Stimulated activated CD8-positive, alpha-beta memory T cell treated with anti-CD3 and anti-CD28 coated beads, Interleukin-15, amount 100 ng/mL, for 24 hours (primary cell): ENCODE data around the gene PPP2R2C.

Source experiments
- DNase-seq: peaks from one replicate; pipeline ENCODE4 v3.0.0-alpha.2; 2020; ENCODE audit warnings: low read depth

PPP2R2C gene

DNA sequence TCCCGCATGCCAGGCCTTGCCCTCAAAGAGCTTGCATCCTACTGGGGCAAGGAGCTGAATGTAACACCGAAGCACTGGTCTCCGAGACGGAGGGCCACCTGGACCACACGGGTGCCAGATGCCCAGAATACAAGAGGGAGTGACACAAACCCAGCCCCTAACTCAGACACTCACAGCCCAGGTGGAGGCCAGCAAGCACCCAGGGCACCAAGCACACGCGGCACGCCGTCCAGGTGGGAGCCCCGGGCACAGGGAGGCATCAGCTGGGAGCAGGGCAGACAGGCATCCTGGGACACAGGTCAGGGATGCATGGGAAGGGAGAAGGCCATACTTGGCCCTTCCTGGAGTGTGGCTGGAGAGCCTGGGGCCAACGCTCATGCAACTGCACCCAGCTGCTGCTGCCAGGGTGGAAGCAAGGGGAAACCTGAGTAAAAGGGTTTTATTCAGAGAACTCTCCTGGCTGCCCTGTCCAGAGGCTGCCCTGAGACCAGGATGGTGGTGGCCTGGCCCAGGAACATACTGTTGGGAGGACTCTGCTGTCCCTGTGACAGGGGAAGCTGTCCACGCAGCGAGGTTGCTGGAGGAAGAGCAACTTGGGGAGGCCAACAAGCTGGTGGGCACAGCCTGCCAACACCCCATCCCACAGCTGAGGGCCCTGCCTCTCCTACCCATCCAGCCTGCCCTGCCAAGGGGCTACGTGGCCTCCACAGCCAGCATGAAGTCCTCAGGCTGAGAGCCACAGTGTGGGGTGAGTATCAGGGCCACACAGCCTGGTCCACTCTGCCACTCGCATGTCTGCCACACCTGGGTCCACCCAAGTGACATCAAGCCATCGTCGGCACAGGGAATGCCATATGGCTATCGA lies 22.2 kb upstream of the PPP2R2C start:
- DNase-seq: no peak

DNA sequence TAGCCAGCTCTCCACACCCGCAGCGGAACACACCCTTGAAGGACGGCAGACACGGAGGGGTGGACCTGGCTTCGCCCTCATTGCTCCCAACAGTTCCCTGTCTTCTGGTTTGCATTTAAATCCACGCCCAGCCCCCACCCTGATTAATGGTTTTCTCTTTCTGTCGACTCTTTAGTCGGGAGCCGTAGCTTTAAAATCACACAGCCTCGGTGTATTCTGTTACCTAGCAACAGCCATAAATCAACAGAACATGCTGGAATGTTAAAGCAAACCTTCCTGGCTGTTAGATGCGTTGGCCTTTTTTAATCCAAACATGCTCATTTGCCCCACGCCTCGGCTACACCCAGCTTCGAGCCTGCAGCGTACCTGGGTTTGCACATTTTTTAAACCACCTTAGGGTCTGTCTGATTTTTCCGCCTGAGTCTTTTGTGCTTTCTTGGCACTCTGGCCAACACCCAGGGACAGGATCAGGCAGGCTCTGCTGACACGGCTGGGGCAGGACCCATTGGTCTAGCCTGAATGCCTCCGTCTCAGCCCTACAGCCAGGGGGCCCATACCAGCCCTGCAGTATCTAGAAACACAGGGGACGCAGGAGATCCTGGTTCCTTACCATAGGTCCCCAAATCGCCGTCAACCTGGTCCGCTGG lies 21.4 kb upstream of the PPP2R2C start:
- DNase-seq: no peak

DNA sequence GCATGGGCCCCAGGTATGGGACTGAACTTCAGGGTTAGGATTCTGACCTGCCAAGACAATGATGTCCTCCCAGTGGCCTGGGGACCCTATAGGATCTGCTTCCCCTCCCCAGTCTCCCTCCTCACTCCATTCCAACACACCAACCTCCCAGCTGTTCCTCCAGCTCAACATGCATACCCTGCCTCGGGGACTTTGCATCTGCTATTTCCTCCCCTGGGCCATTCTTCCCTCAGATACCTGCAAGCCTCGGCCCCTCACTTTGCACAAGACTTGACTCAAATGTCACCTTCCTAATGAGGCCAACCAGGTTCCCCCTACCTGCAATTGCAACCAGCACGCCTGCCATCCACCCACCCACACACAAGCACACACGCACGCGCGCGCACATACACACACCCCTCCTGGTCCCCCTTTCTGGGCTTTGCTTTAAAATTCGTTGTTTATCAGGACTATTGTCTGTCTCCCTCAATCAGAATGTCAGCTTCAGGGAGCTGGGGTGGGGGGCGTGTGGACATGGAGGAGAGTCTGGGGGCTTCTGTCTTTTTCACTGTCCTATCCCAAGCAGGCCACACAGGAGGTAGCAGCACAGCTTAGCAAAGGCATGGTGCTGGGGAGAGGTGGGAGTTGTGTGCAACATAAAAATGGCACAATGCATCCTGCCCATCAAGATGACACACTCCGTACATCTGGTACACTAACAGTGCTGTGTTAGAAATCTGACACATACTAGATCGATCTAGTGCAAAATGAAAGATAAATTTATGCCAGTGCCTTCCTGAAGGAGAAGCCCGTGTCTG lies 20.6 kb upstream of the PPP2R2C start:
- no peak for DNase-seq

DNA sequence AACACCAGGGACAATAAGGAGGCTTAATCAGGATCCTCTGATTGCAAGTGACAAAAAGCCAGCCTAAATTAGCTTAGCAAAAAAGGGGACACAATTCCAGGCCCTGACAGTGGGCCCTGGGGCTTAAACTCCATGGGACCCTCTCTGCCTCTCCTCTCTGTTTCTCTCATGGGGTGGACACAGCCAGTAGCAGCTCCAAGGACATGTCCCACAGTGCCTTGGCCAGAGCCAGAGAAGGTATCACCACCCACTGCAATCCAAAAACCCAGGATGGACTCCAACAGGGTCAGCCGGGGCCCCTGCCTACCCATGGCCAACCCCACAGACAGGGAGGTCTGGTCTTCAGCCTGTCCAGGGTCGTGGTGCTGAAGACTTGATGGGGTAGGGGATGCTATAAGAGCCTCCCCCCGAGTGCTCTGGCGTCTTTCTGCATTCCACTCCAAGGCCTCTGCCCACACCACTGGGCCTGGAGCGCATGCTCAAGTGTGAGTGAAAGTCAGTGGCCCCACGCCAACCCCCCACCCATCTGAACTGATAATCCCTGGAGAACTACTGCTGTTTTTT lies 19.7 kb upstream of the PPP2R2C start:
- DNase-seq: no peak

DNA sequence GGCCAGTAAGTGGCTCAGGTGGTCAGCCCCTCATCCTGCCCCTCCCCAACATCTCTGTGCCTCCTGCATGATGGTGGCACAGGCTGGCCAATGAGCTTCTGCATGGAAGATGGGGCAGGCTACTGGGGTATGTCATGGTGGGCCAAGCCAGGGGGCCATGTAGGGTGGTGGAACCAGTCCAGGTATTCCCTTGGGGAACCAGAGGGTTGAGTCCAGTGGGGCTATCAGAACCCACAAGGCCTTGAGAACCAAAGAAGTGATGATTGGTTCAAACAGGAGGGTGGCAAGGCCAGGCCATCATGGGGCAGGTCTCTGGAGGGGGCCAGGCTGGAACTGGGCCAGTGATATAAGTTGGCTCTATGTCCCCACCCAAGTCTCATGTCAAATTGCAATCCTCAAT lies 18.8 kb upstream of the PPP2R2C start:
- DNase-seq: no peak

DNA sequence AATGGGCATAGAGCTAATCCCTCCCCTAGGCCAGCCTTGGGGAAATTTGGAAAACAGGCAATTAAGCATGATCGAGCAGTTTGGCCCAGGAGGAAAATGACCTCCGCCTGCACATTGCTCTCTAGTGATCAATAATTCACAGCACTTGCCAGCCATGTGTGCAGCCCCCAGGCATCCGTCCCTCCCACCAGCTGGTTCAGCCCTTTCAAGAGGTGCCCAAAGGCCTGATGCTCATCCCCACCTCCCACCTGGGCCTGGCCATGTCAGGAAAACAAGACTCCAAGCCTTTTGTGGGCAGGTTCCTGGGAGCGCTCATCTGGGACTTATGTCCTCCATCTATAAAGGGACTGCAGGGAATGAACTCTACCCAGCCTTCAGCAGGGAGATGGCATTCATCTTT lies 17.5 kb upstream of the PPP2R2C start:
- DNase-seq: no peak

DNA sequence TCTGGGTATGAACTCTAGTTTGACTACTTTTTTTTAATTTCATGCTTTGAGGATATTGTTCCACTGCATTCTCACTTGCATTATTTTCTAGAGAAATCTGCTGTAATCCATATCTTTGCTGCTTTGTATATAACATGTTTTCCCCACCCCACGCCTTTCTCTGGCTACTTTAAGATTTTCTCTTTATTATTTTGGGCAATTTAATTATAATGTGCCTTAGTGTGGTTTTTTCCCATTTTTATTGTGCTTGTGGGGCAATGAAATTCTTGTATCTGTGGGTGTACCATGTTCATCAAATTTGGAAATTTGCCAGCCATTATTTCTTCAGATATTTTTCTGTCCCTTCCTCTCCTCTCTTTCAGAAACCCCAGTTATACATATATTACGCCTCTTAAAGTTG lies 15.1 kb upstream of the PPP2R2C start:
- no peak for DNase-seq

DNA sequence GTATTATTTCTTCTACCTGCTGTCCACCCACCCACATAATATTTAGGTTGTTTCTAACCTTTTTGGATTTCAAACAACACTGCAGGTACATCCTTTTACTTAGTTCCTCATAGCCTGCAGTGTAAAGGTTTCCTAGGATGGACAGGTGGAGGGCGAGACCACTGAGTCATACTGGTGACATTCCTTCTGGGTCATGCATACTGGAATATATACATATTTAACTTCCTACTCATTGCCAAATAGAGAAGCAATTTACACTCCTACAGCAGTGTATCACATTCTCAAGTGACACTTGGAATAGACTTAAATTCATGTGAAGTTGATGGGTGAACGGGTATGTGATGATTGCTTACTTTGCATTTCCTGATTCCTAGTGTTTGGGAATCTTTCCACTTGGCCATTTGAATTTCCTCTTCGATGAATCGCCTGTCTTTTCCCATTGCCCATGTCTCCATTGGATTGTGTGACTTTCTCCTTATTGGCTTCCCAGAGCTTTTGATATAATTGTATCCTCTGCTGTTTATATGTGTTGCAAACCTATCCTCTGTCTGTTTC lies 8.2 kb upstream of the PPP2R2C start:
- DNase-seq: no peak

DNA sequence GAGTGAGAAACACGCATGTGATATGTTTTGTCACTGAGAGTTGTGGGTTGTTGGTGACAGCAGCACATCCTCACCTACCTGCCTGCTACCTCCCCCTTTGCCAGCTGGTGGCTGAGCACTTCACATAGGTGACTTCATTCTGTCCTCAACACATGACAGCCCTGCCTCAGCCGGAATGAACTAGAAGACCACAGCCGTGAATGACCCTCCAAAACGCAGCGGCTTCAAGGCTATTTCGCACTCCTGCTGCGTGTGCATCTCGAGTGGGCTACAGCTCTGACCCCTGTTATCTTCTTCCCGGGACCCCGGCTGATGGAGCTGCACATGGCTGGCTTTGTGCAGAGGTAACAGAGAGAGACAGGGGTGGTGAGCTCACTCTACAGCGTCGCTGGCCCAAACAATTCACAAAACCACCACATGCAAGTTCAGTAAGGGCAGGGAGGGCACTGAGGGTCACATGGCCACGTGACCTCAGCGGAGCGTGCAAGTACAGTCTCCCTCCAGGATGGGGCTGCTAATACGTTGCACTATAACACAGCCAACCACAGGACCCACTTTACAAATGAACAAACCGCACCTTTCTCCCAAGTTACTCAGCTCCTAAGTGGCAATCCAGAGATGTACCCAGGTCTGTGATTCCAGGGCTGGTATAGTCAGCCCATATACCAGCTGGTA lies 6.3 kb upstream of the PPP2R2C start:
- no peak for DNase-seq

DNA sequence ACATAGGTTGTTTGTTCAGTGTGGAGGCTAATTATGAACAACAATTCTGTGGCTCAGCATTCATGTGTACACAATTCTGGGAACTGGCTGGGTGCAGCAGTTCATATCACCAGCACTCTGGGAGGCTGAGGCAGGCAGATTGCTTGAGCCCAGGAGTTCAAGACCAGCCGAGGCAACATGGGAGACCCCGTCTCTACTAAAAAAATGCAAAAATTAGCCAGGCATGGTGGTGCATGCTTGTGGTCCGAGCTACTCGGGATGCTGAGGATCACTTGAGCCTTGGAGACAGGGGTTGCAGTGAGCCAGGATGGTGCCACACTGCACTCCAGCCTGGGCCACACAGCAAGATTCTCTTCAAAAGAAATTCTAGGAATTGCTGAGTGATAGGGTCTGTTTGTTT lies 4.5 kb upstream of the PPP2R2C start:
- DNase-seq: no peak

DNA sequence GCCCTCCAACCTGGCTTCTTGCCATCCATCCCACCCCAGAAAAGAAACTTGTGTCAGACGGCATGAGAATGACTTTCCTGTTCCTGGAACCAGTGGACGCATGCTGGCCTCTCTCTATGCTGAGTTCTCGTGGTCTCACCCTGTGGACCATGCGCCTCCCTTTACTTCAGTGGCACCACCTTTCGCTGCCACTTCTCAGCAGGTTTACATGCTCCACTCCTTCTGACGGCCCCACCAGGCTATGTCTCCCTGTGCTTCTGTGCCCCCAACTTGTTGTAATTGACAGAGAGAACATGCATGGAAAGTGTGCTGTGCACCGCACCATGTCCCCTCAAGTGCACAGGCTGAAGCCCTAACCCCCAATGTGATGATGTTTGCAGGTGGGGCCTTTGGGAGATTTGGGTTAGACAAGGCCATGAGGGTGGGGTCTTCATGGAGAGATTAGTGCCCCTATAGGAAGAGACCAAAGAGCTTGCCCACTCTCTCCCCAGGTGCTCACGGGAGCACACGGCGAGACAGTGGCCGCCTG lies 3.1 kb upstream of the PPP2R2C start:
- no peak for DNase-seq

DNA sequence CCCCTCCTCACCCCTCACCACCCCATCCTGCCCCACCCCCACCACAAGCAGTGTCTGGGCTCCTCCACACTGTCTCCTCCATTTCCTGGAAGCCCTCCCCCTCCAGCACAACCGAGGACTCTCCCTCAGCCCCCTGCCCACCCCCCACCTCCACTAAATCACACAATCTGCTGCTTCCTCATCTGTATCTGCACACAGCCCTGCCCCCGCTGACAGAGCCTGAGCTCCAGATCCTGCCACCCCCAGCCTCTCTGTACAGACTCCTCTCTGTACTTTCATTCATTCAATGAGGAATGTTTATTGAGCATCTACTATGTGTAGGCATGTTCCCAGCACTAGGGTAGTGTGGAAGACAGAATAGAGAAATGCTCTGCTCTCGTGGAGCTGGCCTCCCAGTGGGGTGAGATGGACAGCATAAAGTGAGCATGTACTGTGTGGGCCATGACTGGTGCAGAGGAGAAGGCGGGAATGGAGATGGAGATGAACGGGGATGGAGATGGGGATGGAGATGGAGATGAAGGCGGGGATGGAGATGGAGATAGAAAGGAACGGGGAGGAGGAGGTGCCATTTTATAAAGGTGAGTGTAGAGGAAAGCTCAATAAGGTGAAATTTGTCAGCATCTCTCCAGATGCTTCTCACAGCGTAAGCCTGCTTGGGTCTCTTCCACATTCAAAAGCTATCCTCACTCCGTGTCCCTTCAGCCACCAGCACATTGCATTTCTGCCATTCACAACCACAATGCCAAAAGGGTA lies 2.5 kb upstream of the PPP2R2C start:
- no peak for DNase-seq

DNA sequence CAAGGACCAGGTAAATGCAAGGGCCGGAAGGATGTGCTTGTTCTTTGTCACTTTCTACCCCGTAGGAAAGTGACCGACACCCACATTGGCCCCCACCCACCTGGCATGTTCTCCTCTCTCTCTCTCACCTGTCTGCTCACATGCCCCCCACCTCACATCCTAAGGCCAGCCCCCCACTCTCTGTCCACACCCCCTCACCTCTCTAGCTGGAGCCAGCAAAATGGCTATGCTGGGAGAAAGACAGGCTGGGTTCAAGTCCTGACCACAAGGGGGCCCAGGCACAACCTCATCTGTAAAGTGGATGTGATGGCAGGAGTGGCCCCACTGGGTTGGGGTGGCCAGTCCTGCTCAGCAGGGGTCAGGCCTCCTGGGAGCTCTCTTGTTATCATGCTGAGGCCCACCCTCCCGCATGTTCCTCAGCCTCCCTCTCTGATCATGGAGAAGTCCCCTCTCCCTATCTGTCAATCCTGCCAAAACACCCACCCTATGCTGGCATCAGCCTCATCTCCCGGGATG lies 1.7 kb upstream of the PPP2R2C start:
- DNase-seq: no peak

DNA sequence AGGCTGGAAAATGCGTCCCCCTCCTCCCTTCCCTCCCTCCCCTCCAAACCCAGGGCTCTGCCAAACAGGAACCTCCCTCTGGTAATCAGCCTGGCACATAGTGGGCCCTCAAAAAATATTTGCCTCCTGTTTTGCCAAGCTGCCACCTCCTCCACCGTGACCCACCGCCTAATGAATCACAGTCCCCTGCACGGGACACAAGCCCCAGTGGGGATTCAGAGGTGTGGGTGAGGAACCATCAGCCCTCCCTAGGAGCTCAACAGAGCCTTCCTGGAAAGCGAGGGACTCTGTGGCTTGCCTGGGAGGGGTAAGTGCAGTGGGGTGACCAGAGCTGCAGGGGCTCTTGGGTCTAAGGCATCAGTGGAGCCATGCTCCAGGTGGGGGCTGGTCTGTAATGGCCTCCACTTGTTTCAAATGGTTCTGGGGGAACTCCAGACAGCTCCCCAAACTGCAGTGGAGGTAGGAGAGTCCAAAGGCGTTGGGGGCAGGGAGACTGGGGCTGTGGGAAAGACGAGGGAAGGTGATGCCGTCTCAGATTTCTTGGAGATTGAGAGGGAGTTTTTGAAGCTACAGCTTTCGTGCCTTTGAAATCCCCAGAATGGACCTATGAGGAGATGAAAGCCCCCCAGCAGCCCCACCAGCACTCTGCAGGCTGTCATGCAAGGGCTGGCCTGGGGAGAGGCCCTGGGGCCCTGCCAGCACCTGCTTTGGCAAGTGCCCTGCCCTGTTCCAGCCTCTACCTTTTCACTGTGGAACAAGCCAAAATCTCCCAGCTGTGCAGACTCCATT lies 1.0 kb upstream of the PPP2R2C start:
- no peak for DNase-seq

DNA sequence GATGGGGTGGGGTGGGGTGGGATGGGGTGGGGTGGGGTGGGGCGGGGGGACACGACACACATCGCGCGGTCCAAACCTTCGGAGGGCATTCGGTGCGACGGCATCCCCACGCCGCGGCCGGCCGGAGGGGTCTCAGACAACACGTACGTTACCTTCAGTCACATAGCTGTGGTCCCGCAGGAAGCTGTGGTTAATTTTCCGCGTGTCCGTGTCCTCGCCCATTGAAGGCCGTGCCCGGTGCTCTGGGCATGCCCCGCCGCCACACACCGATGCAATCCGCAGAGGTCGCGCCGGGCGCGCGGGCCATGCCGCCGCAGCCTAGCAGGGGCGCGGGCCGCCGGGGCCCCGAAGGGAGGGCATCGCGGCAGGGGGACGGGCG lies 417 bp downstream of the PPP2R2C start:
- DNase-seq: no peak

DNA sequence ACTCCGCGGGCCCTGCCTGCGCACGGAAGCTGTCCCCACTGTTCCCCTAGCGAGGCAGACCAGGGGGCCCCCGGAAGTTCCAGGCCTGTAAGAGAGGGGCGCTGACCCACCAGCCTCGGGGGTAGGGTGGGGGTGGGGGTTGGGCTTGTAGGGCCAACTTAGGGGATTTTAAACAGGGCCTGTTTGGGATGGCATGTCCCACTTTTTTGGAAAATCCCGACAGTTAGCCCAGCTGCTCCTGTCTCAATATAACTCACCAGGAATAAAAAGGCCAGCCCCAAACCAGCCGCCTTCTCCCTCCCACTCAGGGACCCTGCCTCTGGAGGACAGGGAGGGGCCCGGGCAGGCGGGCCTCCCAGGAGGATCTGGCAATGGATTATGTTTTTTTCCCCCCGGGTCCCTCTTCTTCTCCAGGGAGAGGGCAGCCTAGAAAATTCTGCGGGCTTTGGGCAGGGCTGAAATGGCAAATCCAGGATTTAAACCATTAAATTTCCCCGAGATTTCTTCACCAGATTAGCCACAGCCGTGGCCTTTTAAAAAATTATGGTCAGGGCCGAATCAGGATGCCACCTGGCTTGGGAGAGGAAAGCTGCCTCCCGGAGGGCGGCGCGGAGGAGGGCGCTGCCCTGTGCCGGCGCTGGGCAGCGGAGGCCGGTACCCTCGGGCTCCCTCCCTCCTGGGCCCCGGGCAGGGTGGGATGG lies 957 bp downstream of the PPP2R2C start:
- DNase-seq: no peak

DNA sequence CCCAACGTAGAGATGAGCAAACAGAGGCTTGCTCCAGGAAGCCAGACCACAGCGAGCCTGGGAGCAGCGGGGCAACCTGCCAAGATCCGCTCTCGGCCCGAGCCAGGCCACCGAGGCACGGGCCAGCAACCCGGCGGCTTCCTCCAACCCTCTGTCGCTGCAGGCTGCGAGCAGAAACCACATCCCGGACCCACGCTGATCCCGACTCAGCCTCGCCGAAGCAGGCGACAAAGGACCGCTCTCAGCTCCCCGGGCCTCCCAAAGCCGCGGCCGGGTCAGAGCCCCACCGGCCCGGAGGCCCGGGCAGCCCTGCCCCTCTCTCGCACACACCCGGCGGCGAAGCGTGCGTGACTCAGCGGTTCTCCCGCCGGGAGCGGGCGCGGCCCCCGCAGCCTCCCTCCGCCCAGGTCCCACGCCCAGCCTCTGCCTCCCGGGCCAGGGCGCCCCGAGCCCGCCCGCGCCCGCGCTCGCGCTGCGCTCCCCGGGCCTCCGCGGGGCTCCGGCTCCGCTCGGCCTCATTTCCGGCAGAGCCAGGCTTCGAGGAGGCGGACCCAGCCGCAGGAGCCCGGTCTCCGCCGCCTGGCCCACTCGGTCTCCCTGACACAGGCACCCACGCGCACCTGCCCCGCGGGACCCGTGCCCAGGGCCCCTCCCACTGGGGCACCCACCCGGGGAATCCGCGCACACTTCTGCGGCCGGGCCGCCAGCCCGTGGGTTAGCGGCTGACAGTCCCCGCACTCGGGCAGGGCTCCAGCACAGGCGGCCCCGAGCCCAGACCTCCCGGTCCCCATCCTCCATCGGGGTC lies 1.7 kb downstream of the PPP2R2C start:
- no peak for DNase-seq

DNA sequence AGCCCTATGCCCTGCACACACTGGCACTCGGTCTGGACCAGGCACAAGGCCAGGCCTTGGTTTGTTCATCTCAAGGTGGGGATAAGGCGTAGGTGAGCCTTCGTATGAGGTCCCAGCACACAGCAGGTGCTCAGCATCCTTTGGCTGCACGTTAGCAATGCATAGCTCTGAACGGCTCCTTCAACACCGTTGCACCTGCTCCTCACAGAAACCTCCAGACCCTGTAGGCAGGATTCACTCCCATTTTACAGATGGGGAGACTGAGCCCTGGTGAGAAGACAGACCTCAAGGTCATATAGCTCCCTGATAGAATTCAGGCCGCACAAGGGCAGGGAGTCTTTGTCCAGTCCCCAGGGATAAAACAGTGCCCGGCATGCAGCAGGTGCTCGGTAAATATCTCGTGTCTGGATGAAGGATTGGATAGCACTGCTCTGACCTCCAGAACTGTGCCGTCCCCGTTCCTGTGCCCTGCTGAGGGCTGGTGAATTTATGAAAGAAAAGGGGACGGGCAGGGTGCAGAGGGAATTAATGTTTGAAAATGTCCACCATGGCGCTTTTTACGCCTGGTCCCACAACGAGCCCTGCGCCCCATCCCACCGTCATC lies 2.4 kb downstream of the PPP2R2C start:
- no peak for DNase-seq
